RWPE2 (cell line): Measurements from ENCODE around the gene C22orf31.
A peak's percentile ranks its signal among the peaks of the same experiment; 100 is the strongest.

ENCODE experiments used
- ATAC-seq: fragments of 200-7000 bp; cut with Tn5 transposase; 3 replicates; pipeline ENCODE4 v1.9.1; 2021; ENCODE audit warnings: low read depth
- DNase-seq: peaks from one replicate; pipeline ENCODE4 v3.0.0-alpha.2; 2020; ENCODE audit warnings: low spot score
- H3K27ac ChIP-seq: fragments of 450-650 bp; 2 replicates; pipeline ENCODE4 v1.5.1; 2017; ENCODE audit warnings: mild to moderate bottlenecking; ENCODE audit not compliant: poor library complexity, severe bottlenecking
- H3K27me3 ChIP-seq: fragments of 250-450 bp; sonication (Bioruptor Pico); 2 replicates; pipeline ENCODE4 v1.5.1; 2021; ENCODE audit warnings: mild to moderate bottlenecking, moderate library complexity; ENCODE audit not compliant: insufficient read depth, poor library complexity, severe bottlenecking
- H3K36me3 ChIP-seq: fragments of 250-450 bp; sonication (Bioruptor Pico); 2 replicates; pipeline ENCODE4 v1.5.1; 2020; ENCODE audit warnings: low read depth, mild to moderate bottlenecking, moderate library complexity
- H3K4me1 ChIP-seq: fragments of 250-450 bp; sonication (Bioruptor Pico); 2 replicates; pipeline ENCODE4 v1.5.1; 2021; ENCODE audit warnings: mild to moderate bottlenecking, moderate library complexity; ENCODE audit not compliant: insufficient read depth, poor library complexity, severe bottlenecking
- H3K4me3 ChIP-seq: fragments of 250-450 bp; sonication (Bioruptor Pico); 2 replicates; pipeline ENCODE4 v1.5.1; 2021; ENCODE audit warnings: mild to moderate bottlenecking, moderate library complexity; ENCODE audit not compliant: severe bottlenecking
- H3K9me3 ChIP-seq: fragments of 250-450 bp; sonication (Bioruptor Pico); 2 replicates; pipeline ENCODE4 v1.5.1; 2021; ENCODE audit warnings: mild to moderate bottlenecking, moderate library complexity; ENCODE audit not compliant: severe bottlenecking
- TF ChIP-seq, protein P1 (sequence below): fragments of 450-650 bp; IDR thresholded peaks from one replicate; pipeline ENCODE4 v1.5.1; 2017; ENCODE audit warnings: mild to moderate bottlenecking, moderate library complexity; ENCODE audit not compliant: poor library complexity, severe bottlenecking

The C22orf31 gene

DNA sequence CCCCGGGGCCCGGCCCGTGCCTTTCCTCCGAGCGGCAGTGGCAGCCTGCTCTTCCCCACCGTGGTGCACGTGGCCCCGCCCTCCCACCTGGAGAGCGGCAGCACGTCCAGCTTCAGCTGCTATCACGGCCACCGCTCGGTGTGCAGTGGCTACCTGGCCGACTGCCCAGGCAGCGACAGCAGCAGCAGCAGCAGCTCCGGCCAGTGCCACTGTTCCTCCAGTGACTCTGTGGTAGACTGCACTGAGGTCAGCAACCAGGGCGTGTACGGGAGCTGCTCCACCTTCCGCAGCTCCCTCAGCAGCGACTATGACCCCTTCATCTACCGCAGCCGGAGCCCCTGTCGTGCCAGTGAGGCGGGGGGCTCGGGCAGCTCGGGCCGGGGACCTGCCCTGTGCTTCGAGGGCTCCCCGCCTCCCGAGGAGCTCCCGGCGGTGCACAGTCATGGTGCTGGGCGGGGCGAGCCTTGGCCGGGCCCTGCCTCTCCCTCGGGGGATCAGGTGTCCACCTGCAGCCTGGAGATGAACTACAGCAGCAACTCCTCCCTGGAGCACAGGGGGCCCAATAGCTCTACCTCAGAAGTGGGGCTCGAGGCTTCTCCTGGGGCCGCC, 11.9 kb downstream of the C22orf31 start:
- TF ChIP-seq, protein P1, sequence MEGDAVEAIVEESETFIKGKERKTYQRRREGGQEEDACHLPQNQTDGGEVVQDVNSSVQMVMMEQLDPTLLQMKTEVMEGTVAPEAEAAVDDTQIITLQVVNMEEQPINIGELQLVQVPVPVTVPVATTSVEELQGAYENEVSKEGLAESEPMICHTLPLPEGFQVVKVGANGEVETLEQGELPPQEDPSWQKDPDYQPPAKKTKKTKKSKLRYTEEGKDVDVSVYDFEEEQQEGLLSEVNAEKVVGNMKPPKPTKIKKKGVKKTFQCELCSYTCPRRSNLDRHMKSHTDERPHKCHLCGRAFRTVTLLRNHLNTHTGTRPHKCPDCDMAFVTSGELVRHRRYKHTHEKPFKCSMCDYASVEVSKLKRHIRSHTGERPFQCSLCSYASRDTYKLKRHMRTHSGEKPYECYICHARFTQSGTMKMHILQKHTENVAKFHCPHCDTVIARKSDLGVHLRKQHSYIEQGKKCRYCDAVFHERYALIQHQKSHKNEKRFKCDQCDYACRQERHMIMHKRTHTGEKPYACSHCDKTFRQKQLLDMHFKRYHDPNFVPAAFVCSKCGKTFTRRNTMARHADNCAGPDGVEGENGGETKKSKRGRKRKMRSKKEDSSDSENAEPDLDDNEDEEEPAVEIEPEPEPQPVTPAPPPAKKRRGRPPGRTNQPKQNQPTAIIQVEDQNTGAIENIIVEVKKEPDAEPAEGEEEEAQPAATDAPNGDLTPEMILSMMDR: no peak
- Histone ChIP-seq H3K4me3 (no peak overlapping the region), H3K9me3 (no peaks in the 10 kb centered on the region), H3K27me3 (no peaks in the 10 kb centered on the region), H3K36me3 (peaks cover 10% of the 10 kb centered on the region), H3K27ac (no peak overlapping the region), H3K4me1 (no peaks in the 10 kb centered on the region)
- DNase-seq: no peak
- no peak for ATAC-seq

DNA sequence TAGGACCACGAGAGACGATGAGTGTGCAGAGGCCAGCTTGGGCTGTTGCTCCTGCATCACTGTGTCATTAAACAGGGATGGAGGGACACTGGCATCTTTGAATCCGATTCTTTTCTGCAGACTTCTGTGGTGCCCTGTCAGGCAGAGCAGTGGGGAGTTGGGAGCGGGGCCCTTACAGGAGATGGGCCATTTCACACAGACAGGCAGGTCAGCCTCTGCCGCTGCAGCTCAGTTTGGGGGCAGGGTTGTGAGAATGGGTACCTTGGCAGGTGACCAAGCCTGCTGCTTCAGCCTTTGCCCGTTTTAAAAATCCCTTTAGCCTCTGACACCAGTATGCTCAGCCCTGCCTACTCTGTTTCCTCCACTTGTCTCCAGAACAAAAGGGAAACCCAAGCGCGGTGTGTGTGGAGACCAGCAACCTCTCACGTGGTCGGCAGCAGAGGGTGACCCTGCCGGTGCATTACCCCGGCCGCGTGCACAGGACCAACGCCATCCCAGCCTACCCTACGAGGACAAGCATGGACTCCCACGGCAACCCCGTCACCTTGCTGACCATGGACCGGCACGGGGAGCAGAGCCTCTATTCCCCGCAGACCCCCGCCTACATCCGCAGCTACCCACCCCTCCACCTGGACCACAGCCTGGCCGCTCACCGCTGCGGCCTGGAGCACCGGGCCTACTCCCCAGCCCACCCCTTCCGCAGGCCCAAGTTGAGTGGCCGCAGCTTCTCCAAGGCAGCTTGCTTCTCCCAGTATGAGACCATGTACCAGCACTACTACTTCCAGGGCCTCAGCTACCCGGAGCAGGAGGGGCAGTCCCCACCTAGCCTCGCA, 12.6 kb downstream of the C22orf31 start:
- H3K4me1 ChIP-seq: peaks cover 5% of the 10 kb centered on the region
- H3K9me3 ChIP-seq: no peaks in the 10 kb centered on the region
- ATAC-seq (no peak), DNase-seq (no peak)
- no peaks in the 10 kb centered on the region for H3K27me3 ChIP-seq
- H3K4me3 ChIP-seq: no peak overlapping the region
- no peak overlapping the region for H3K27ac ChIP-seq
- peaks cover 10% of the 10 kb centered on the region for H3K36me3 ChIP-seq
- TF ChIP-seq, protein P1: no peak

DNA sequence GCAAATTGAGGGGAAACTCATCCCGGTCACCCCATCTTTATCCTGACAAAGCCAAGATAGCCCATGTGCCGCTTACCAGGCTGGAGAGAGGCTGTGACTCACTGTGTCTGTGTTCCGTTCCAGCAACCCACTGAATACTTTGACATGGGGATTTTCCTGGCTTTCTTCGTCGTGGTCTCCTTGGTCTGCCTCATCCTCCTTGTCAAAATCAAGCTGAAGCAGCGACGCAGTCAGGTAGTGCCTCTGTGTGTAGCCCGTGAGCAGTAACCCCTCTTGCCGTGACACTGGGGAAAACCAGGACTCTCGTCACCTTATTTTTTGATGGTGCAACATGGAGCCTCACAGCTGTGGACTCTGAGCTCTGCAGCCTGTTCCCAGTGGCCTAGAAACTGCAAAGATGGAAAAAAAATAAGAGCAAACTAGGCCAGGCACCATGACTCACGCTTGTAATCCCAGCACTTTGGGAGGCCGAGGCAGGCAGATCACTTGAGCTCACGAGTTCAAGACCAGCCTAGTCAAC, 16.9 kb downstream of the C22orf31 start:
- ATAC-seq: peak; percentile 46; the same call in 2 of the 3 replicates
- TF ChIP-seq, protein P1: no peak
- peaks cover 12% of the 10 kb centered on the region for H3K4me1 ChIP-seq
- no peaks in the 10 kb centered on the region for H3K27me3 ChIP-seq
- peaks cover 10% of the 10 kb centered on the region for H3K36me3 ChIP-seq
- no peak for DNase-seq
- no peak overlapping the region for H3K27ac ChIP-seq
- H3K9me3 ChIP-seq: no peaks in the 10 kb centered on the region
- H3K4me3 ChIP-seq: no peak overlapping the region

DNA sequence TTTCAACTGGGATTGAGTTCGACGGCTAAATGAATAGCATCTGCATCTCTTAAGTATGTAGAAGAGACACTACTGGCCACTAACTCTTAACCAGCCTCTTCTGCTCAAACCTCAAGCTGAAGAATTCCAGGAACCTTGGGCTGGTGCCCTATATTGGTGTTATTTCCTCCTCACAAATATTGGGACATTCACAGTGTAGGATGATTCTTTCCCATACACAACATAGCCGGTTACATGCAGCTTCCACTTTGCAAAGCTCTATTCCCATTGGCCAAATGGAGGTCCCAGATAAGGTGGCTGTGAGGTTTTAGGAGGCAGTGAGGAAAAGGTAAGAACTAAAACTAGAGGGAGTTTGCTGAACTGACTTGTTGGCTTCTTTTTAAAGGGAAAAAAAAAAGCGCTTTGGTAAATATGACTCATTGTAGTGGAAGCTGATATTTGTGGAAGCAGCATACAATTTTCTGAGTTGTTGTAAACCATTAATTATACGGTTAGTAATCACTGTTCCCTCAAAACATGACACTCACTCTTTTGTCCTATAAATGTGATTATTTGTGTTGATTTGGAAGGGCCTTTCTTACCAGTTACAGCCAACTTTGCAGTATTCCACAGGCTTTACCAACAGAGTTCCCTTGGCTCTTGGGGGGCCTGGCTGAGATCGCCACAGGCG, 17.6 kb downstream of the C22orf31 start:
- Histone ChIP-seq H3K9me3 (no peaks in the 10 kb centered on the region), H3K27ac (no peak overlapping the region), H3K4me3 (no peak overlapping the region), H3K36me3 (peaks cover 10% of the 10 kb centered on the region), H3K27me3 (no peaks in the 10 kb centered on the region), H3K4me1 (peaks cover 12% of the 10 kb centered on the region)
- 0 out of 3 replicates have a peak, but pooled peaks have one; percentile 41 for ATAC-seq
- DNase-seq: no peak
- TF ChIP-seq, protein P1: no peak
